Activated T-helper 1 cell treated with Interleukin-2 at 50 U/mL for 16 hours (primary cell): ENCODE results near the gene IL24.

Experiments
- DNase-seq: peaks from one replicate; pipeline ENCODE4 v3.0.0-alpha.2; 2020; ENCODE audit warnings: low read depth

The IL24 gene

GRCh38 chr1:206953126-206953525 is 55.9 kb downstream of the IL24 start:
- DNase-seq: no peak

GRCh38 chr1:206953626-206954025 is 56.4 kb downstream of the IL24 start:
- no peak for DNase-seq
